ENCODE results near the gene SVIL. TPM values are rescaled to one million over a fixed set of nuclear protein-coding genes. Genes with fewer than 3 reads are reported as not detected.
A peak's percentile ranks its signal among the peaks of the same experiment; 100 is the strongest.

SVIL gene
- total RNA-seq, 4 donors from 2014 or later: 1,040 to 1,354 (median 1,121) TPM

DNA sequence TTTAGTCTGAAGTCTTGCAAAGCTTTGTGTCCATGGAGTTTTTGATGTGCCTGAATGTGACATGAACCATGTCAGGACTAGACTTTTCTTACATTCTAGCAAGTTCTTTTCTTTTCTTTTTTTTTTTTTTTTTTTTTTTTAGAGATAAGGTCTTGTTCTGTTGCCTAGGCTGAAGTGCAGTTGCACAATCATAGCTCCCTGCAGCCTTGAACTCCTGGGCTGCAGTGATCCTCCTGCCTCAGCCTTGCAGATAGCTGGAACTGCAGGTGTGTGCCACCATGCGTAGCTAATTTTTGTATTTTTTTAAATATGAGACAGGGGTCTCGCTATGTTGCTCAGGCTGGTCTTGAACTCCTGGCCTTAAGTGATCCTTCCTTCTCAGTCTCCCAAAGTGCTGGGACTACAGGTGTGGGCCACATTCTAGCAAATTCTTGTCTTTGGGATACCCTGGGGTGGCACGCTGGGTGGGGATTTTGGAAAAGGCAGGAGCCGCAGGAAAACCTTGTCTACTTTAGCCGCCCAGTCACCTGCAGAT lies 152.8 kb downstream of the SVIL start:
- Histone ChIP-seq H3K4me3 (no peak overlapping the region), H3K4me1 (peaks cover 29 to 36% of the 10 kb centered on the region in 2 donors), H3K27ac (peak overlapping the region; percentile 28 to 59 (median 50)), H3K36me3 (peaks cover 6 to 83% of the 10 kb centered on the region in 2 donors), H3K27me3 (no peaks in the 10 kb centered on the region), H3K9me3 (no peaks in the 10 kb centered on the region)
- intact Hi-C loops (cut with DNase I; ENCODE audit: low total_unique reads): no loop called here
- ATAC-seq (no peak), DNase-seq (no peak)
- no peak for TF ChIP-seq POLR2A (IDR thresholded peaks at IDR 0.05)
- TF ChIP-seq, protein P1, sequence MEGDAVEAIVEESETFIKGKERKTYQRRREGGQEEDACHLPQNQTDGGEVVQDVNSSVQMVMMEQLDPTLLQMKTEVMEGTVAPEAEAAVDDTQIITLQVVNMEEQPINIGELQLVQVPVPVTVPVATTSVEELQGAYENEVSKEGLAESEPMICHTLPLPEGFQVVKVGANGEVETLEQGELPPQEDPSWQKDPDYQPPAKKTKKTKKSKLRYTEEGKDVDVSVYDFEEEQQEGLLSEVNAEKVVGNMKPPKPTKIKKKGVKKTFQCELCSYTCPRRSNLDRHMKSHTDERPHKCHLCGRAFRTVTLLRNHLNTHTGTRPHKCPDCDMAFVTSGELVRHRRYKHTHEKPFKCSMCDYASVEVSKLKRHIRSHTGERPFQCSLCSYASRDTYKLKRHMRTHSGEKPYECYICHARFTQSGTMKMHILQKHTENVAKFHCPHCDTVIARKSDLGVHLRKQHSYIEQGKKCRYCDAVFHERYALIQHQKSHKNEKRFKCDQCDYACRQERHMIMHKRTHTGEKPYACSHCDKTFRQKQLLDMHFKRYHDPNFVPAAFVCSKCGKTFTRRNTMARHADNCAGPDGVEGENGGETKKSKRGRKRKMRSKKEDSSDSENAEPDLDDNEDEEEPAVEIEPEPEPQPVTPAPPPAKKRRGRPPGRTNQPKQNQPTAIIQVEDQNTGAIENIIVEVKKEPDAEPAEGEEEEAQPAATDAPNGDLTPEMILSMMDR (IDR thresholded peaks at IDR 0.05 in 4 of 5, conservative IDR thresholded peaks at IDR 0.05 in 1 of 5): no peak
- in situ Hi-C loops (cut with MboI; ENCODE audit: low sequenced_read_pairs in 4 of 4): no loop called here

DNA sequence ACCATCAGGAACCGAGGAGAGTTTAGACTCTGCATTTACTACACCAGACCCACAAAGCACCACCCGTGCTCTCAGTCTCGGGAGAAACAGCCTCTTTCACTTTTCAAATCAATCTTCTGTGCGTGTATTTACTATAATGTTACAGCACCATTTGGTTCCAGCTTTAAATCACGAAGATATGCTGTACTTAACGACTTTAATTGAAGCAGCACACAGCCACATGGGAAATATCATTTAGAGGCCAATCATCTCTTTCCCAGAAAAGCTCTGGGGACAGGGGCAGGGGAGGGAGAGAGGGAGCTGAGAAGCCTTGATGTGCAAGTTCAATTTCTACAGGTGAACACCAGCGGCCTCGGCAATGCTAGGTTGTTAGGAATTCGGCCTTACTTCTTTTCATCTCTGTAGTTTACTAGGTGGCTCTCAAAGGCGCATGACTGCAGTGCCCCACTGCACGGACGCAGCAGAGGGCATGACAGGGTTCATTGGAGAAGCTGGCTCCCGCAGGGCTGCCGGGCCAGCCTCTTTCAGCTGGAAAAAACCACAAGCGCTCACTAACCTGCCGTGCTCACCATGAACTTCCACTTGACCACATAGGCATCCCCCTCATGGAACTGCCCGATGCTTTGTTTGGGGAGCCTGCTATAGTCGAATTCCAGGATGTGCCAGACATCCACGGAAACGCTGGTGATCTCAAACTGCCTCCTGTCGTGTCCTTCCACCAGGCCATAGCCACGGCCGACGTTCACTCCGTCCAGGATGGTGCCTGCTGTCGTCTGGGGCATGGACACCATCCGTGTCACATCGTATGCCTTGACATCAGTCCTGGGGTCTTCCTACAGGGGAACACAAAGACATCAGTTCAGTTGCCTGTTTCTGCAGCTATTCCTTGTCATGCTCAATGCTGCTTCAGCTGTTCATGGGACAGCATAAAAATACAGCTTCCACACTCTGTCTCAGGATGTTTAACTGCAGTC lies 154.5 kb downstream of the SVIL start:
- peak overlapping the region; percentile 14 to 86 (median 82) for H3K27ac ChIP-seq
- peaks cover 1 to 77% of the 10 kb centered on the region in 2 donors for H3K36me3 ChIP-seq
- DNase-seq (no peak), ATAC-seq (no peak)
- no peaks in the 10 kb centered on the region for H3K27me3 ChIP-seq
- H3K9me3 ChIP-seq: no peaks in the 10 kb centered on the region
- H3K4me3 ChIP-seq: no peak overlapping the region
- H3K4me1 ChIP-seq: peaks cover 42 to 53% of the 10 kb centered on the region in 2 donors
- in situ Hi-C loops (cut with MboI; ENCODE audit: low sequenced_read_pairs in 4 of 4): no loop called here
- TF ChIP-seq, protein P1 (IDR thresholded peaks at IDR 0.05 in 4 of 5, conservative IDR thresholded peaks at IDR 0.05 in 1 of 5): no peak
- no peak for TF ChIP-seq POLR2A (IDR thresholded peaks at IDR 0.05)
- intact Hi-C loops (cut with DNase I; ENCODE audit: low total_unique reads): no loop called here

GRCh38 chr10:29479081-29479925 lies 155.5 kb downstream of the SVIL start:
- Histone ChIP-seq H3K27ac (peak overlapping the region; percentile 69 to 86 (median 82)), H3K4me1 (peaks cover 49 to 58% of the 10 kb centered on the region in 2 donors), H3K4me3 (no peak overlapping the region), H3K36me3 (peaks cover 0 to 77% of the 10 kb centered on the region in 2 donors), H3K27me3 (no peaks in the 10 kb centered on the region), H3K9me3 (no peaks in the 10 kb centered on the region)
- no peak for DNase-seq
- ATAC-seq: peak; percentile 7 to 12
- TF ChIP-seq, protein P1 (IDR thresholded peaks at IDR 0.05 in 4 of 5, conservative IDR thresholded peaks at IDR 0.05 in 1 of 5): no peak
- in situ Hi-C loops (cut with MboI; ENCODE audit: low sequenced_read_pairs in 4 of 4) (no loop called here), intact Hi-C loops (cut with DNase I; ENCODE audit: low total_unique reads) (no loop called here)

GRCh38 chr10:29473406-29474100 lies 161.2 kb downstream of the SVIL start:
- H3K27ac ChIP-seq: peak overlapping the region; percentile 69 to 86 (median 82)
- ATAC-seq: peak; percentile 7 to 21
- peaks cover 0 to 84% of the 10 kb centered on the region in 2 donors for H3K36me3 ChIP-seq
- H3K27me3 ChIP-seq: no peaks in the 10 kb centered on the region
- no peak overlapping the region for H3K4me3 ChIP-seq
- DNase-seq: peak in 1 of 2 donors; percentile 65
- TF ChIP-seq POLR2A (IDR thresholded peaks at IDR 0.05): no peak
- TF ChIP-seq, protein P1 (IDR thresholded peaks at IDR 0.05 in 4 of 5, conservative IDR thresholded peaks at IDR 0.05 in 1 of 5): no peak
- in situ Hi-C loops (cut with MboI; ENCODE audit: low sequenced_read_pairs in 4 of 4) (no loop called here), intact Hi-C loops (cut with DNase I; ENCODE audit: low total_unique reads) (no loop called here)
- no peaks in the 10 kb centered on the region for H3K9me3 ChIP-seq
- peaks cover 67 to 88% of the 10 kb centered on the region in 2 donors for H3K4me1 ChIP-seq
